ENCODE data around the gene TP53I3.
"Not testable (repeated sequence)": the region's sequence is repeated elsewhere in the genome, so short reads cannot be mapped to it uniquely, and the experiment has no call there.

TP53I3 gene

DNA sequence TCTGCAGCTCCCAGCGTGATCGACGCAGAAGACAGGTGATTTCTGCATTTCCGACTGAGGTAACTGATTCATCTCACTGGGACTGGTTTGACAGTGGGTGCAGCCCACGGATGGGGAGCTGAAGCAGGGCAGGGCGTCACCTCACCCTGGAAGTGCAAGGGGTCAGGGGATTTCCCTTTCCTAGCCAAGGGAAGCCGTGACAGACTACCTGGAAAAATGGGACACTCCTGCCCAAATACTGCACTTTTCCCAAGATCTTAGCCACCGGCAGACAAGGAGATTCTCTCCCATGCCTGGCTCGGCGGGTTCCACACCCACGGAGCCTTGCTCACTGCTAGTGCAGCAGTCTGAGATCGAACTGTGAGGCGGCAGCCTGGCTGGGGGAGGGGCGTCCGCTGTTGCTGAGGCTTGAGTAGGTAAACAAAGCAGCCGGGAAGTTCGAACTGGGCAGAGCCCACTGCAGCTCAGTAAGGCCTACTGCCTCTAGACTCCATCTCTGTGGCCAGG lies 10.6 kb upstream of the TP53I3 start:
- not testable (repeated sequence) for DNase-seq (ENCODE audit: low read depth)

DNA sequence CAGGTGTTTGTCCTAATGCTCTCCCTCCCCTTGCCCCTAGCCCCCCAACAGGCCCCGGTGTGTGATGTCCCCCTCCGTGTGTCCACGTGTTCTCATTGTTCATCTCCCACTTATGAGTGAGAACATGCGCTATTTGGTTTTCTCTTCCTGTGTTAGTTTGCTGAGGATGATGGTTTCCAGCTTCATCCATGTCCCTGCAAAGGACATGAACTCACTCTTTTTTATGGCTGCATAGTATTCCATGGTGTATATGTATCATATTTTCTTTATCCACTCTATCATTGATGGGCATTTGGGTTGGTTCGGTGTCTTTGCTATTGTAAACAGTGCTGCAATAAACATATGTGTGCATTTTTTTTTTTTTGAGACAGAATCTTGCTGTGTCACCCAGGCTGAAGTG lies 8.6 kb upstream of the TP53I3 start:
- not testable (repeated sequence) for DNase-seq (ENCODE audit: low read depth)

DNA sequence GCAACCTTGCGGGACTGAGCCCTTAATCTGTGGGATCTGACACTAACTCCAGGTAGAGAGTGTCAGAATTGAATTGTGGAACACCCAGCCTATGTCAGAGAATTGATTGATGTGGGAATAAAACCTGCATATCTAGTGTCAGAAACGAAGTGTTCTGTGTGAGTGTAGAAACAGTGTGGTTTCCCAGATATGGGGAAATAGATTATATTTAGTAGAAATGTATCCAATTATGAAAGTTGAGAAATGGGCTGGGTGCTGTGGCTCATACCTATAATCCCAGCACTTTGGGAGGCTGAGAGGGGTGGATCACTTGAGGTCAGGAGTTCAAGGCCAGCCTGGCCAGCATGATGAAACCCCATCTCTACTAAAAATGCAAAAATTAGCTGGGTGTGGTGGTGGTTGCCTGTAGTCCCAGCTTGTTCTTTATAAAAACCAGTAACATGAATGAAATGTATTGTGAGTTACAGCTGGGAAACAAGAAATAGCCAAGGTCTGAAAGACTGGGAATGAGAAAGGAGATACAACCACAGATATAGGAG lies 4.3 kb upstream of the TP53I3 start:
- DNase-seq (ENCODE audit: low read depth): no peak

DNA sequence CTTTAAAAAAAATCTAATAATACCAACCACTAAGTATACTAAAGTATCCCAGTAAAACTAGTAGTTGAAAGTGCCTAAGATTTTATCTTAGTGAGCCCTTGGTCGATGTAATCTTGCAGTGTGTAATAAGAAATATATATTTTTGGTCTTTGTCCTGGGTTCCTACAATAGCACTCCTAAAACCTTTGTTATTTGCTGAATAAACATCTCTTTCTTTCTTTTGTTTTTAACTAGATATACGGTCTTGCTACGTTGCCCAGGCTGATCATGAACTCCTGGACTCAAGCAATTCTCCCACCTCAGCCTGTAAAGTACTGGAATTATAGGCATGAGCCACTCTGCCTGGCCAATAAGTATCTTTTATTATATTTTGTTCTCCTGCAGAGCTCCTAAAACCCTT lies 2.4 kb upstream of the TP53I3 start:
- no peak for DNase-seq (ENCODE audit: low read depth)

DNA sequence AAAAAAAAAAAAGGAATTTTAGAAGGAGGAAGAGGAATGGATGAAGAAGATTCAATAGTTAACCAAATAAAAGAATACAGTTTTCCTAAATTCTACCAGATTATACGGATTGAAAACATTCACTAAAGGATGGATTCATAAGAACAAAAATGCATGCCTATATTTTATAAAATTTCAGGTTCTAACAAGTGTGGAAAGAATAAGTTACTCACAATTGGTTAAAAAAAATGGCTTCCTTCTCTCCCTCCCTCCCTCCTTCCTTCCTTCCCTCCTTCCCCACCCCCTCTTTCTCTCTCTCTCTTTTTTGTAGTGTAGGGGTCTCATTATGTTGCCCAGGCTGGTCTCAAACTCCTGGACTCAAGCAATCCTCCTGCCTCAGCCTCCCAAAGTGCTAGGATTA lies 1.6 kb upstream of the TP53I3 start:
- no peak for DNase-seq (ENCODE audit: low read depth)

DNA sequence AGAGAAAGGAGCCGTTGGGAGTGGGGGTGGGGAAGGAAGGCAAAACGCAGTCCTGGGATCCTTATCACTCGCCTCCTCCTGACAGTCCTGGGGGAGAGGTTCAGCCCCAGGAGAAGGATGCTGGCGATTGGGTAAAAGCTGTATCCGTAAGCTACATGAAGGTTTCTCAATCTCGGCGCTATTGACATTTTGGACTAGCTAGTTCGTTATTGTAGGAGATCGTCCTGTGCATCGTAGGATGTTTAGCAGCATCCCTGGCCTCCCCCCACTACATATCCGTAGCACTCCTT lies 511 bp upstream of the TP53I3 start:
- DNase-seq (ENCODE audit: low read depth): no peak

DNA sequence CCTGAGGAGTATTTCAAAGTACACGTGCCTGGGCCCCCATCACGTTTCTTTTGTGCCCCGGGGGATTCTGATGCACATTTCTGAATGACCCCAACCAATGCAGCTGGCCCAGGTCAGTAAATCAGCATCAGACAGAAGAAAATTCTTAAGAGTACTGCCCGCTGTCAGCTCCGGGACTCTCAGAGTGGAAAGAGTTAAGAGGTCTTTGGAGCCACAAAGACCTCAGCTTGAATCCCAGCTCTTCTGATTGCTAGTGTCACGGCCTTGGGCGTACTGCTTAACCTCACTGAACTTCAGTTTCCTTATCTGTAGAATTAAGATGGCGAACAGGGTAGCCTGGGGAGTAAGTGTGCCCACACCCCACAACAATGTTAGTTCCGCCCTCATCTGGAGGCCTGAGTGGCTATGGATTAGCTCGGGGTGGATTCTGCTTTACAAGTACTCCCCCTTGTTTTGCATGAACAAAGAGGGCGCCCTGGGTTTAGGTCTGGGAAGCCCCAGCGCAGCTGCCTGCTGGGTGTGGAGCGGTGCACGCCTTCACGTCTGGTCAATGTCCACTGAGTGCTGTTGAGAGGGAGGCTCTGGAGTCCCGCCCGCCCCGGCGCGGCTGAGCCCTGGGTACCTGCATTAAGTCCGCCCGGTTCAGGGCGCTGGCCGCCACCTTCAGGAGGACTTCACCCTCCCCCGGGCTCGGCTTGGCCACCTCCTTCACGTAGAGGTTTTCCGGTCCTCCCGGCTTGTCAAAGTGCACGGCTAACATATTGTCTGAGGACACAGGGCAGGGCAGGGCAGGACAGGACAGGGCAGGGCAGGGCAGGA lies 858 bp downstream of the TP53I3 start:
- peak; percentile 86 for DNase-seq (ENCODE audit: low read depth)

DNA sequence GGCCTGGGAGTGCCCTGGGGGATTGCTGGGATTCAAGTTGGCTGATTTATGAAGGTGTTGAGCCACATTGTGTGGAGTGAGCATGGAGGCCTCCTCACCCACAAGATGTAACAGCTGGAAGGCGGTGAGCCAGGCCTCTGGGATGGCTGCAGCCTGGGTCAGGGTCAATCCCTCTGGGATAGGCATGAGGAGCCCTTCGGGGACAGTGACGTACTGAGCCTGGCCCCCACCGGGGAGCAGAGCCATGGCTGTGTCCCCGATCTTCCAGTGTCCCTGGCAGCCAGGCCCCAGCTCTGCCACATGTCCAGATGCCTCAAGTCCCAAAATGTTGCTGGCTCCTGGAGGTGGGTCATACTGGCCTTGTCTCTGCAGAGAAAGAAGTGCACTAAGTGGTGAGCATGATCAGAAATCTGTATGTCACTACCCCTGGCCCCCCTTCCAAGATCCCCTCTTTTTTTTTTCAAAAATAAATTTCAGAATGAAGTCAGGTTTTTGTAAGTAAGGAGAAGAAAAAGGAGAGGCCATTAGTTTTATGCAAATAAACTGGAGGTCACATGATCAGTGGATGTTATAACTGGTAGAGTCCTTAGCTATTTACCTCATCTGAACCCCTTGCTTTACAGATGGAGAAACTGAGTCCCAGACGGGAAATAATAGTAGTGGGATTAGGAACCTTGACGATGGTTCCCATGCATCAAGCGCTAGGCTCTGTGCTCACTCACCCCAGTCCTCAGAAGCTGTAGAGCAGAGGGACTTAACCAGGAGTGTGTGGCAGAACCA lies 1.7 kb downstream of the TP53I3 start:
- no peak for DNase-seq (ENCODE audit: low read depth)

DNA sequence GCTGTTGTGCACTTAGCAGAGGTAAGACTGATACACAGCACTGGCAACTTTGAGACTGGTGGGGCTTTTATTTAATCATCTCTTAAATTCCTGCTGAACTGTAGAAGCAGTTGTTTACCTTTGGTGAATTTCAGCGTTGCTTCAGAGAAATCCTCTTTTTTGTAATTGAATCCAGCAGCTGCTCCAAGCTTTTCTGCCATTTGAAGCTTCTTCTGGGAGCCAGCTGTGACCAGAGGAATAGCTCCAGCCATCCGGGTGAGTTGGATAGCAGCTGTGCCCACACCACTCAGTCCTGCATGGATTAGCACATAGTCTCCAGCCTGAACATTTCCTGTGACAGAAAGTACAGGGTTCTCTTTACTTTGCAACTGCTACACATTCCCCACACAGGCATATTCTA lies 3.9 kb downstream of the TP53I3 start:
- DNase-seq (ENCODE audit: low read depth): no peak

DNA sequence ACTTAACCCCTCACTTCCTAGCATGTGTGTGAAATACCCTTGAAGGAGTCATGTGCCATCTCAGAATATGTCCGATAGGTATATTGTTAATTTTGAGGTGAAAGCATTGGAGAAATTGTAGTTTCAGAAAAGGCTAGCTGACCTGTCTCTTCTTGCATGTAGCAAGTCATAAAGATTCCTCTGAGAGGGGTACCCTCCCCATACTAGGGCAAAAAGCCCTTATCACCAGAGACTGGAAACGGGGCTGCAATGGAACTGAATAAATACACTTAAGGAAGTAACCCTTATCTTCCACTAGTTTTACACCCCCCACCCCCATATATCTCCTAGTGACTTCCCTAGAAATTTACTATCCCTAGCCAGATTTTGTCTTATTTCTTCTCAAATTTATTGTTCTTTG lies 6.8 kb downstream of the TP53I3 start:
- no peak for DNase-seq (ENCODE audit: low read depth)

DNA sequence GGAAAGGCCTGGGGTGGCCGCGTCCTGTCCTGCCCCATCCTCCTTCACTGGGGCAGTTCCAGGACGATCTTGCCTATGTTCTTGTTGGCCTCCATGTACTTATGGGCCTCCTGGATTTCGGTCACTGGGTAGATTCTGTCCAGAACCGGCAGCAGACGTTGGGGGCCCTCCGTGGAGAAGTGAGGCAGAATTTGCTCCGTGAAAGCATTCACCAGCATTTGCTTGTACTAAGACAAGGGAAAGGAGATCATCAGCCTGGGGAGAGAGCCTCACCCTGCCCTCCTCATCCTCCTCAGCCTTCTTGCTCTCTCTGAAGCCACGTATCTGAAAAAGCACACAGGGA lies 7.1 kb downstream of the TP53I3 start:
- no peak for DNase-seq (ENCODE audit: low read depth)

DNA sequence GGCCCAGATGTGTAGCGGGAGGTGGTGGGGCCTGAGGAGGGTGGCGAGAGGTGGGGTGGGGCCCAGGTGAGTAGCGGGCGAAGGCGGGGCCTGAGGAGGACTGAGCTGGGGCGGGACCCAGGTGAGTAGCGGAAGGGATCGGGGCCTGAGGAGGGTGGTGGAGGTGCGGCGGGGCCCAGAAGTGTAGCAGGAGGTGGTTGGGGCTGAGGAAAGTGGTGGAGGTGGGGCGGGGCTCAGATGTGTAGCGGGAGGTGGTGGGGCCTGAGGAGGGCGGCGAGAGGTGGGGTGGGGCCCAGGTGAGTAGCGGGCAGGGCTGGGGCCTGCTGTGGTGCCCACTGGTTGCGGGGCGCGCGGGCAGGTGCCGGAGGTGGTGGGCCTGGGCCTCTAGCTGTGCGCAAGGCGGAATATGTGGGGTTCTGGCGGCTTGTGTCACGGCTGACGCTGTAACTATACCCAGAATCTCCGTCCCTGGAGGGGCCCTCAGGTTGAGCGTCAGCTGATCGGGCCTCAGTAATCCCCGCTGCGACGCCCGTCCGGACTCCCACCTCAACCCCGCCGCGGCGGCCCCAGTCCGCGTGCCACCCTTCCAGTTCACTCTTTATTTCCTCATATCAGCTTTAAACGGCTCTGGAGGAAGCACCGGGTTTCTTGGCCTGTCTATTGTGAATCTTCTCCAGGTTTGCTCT lies 7.6 kb downstream of the TP53I3 start:
- DNase-seq (ENCODE audit: low read depth): peak; percentile 32

DNA sequence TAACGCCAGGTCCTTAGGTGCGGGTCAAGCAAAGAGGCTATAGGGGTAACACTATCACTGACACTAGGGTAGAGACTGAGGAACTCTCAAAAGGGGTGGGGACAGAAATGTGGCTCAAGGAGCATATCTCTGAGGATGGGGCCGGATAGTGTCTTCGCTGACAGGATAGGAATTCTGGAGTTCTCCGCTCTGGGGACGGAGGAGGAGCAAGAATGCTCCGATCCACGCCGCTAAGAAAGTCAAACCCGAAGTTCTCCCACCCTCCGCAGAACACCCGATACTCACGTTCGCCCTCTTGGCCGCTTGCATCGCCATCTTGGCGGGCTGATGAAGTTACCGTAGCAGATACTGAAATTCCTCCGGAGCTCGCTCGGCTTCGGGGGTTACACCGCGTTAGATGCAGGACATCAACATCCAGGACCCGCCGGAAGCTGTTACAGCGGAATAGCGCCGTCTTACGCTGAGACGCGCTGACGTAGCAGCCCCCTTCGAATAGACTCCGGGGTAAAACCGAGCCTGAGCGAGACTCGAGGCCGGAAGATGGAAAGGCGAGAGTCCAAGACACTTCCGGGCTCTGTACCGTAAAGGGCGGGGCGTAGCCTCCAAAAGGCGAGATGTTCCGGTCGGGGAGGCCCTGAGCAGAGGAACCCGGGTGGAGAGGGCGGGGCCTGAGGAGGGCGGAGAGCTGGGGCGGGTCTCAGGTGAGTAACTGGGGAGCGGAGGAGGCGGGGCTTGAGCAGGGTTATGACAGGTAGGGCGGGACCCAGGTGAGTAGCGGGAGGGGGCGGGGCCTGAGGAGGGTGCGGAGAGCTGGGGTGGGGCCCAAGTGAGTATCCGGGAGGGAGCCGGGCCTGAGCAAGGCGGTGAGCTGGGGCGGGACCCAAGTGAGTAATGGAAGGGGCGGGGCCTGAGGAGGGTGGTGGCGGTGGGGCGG lies 8.5 kb downstream of the TP53I3 start, which contains the start of gene SF3B6:
Gene SF3B6, minus strand, starts transcription at position 412 of the 934 bp plus-strand sequence. Its CDS starts 97 bp downstream, at position 315.
- DNase-seq (ENCODE audit: low read depth): peak; percentile 99

DNA sequence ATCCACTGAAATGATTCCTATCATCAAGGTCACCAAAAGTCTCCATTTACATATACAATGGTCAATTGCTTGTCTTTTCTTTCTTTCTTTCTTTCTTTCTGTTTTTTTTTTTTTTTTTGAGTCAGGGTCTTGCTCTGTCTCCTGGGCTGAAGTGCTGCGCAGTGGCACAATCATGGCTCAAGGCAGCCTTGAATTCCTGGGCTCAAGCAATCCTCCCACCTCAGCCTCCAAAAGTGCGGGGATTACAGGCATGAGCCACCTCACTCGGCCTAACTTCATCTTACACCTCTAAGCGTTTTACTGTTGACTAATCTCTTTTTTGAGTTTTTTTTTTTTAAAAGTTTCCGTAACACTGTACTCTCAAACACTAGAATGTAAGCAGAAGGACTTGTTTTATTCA lies 9.4 kb downstream of the TP53I3 start:
- DNase-seq (ENCODE audit: low read depth): no peak

DNA sequence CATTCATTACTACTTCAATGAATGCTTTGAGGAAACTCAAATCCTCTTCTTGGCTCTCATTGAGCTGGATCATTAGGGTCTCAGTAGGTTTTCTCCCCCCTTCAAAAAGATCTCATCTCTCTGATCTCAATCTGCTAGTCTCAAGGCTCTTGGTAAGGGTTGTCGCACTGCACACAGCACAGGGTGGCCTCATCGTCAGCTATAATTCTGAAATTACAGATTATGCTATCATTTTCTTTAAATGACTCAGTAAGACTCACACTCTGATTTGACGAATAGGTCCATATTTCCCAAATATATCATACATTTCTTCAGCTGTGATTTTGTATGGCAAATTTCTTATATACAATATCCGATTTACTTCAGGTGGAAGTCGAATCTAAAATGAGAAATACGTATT lies 10.8 kb downstream of the TP53I3 start:
- no peak for DNase-seq (ENCODE audit: low read depth)

DNA sequence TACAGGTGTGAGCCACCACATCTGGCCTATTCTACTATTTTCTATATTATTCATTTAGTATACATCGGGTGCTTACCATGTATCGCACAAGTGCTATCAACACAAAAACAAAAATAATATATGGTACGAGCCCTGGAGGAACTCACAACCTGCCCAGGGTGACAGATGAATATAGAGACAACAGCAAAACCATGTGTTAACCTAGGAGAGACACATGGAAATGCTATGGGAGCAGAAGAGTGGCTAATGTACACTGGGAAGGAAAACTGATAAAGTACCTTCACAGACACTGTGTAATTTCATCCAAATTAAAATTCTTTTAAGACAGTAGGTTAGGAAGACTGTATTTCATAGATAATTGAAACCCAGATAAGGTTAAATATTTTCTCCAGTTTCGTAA lies 12.4 kb downstream of the TP53I3 start:
- DNase-seq (ENCODE audit: low read depth): no peak

DNA sequence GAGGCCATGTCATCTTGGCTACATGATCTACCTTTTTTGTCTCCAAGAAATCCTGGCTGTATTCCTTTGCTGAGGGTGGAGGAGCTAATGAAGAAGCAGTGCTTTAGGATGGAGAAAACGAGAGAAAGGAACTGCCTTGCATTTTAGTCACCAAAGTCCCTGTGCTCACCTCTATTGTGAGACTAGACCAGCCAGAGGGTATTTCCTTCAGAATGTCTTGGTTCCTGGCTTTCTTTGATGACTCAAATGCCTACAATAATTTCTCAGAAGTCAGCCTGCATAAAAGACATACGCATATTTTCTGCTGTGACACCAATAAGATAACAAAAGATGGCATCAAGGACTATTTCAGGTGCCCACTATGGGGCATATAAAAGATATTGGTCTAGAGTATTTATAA lies 19.3 kb downstream of the TP53I3 start:
- no peak for DNase-seq (ENCODE audit: low read depth)

DNA sequence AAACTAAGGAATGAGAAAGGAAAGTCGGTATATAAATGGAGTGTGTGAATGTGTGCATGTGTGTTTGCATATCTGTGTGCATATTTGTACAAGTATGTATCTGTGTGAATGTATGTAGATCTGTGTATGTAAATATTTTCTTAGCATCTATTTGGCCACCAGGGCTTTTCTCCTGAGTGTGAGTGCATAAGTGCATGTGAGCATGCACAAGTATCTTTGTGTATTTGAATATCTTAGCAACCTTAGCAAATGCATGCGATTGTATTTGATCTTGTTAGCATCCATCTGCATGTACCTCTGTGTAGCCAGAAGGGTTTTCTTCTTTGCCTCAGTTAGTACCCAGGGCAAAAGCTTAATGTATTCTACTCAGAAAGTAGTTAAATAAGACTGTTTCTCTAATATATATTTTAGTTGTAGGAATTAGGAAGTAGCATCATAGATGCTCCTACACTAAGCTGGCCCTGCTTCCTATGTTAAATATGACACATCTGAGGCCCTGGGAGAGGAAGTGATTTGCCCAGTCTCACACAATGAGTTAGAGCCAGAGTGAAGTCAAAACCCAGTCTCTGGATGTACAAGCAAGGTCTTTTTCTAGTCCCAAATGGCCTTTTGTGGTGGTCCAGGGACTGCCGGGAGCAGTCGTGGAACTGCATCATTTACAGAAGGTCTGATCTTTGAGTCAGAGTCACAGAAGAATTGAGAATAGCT lies 25.9 kb downstream of the TP53I3 start:
- DNase-seq (ENCODE audit: low read depth): no peak

DNA sequence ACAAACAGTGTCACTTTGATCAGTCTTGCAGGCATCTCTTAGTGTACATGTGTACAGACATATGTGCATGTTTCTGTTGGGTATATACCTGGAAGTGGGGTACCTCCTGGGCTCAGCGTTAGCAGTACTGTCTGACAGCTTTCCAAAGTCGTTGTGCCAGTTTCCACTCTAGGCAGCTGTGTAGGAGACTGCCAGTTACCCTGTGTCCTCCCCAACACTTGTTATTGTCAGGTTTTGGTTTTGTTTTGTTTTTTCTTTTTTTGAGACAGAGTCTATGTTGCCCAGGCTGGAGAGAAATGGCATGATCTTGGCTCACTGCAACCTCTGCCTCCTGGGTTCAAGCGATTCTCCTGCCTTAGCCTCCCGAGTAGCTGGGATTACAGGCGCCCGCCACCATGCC lies 28.9 kb downstream of the TP53I3 start:
- no peak for DNase-seq (ENCODE audit: low read depth)

DNA sequence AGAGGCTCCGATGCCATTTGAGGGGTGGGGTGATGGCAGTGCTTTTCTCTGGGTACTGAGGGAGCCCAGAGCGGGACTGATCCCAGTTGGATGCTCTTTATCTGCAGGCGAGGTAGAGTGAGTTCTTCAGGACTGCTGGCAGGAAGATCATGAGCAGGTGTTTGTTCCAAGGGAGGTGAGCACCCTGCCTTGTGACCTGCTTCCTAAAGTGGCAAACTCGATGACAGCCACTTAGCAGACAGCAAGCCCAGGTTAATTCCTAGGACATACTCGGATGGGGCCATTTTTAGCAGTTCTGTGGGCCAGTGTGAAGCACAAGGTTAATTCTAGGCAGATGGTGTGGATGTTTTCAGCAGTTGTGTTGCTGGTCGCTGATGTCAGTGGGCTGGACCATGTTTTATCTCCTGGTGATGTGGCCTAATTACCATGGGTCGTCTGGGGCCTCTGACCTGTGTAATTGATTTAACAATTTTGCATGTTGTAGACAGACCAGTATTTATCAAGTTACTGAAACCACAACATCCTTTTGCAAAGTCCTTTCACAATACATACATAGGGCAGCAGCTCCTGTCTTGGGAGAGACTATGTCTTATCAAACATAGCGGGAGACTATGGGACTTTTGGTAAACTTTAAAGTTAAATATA lies 30.1 kb downstream of the TP53I3 start:
- no peak for DNase-seq (ENCODE audit: low read depth)

All from ELR (cell line).